OCI-LY7 (cell line): ENCODE results near the gene MAP3K2. TPM values are rescaled to one million over a fixed set of nuclear protein-coding genes. Genes with fewer than 3 reads are reported as not detected.

Source experiments
- BruUV-seq: library from RNA; stranded (reverse); fragments of 400-500 nt; replicated peaks from 2 replicates; lab custom pipeline; 2021; lab: Mats Ljungman, UMichigan
- CTCF ChIA-PET: fragments of 300-600 bp; sonication (Branson Sonifier 250); formaldehyde crosslinking; loops from one replicate; lab custom pipeline; 2022; ENCODE audit warnings: antibody characterized with exemption; ENCODE audit not compliant: unreplicated experiment; lab: Charles Lee
- POLR2A ChIA-PET: fragments of 300-600 bp; sonication (Branson Sonifier 250); formaldehyde crosslinking; loops from one replicate; lab custom pipeline; 2022; ENCODE audit warnings: antibody characterized with exemption; lab: Charles Lee
- DNase-seq: peaks from one replicate; pipeline ENCODE4 v3.0.0-alpha.2; 2015; ENCODE audit warnings: low spot score
- H2AFZ ChIP-seq: fragments of 200-600 bp; sonication (generic), shearing (Covaris generic); 2 replicates; pipeline ENCODE4 v1.6.1; 2014; ENCODE audit warnings: mild to moderate bottlenecking, antibody characterized with exemption, low read length, moderate library complexity
- H3K27ac ChIP-seq: fragments of 200-600 bp; sonication (generic); 2 replicates; pipeline ENCODE4 v1.5.1; 2014; ENCODE audit warnings: mixed run types, low read depth, mild to moderate bottlenecking, moderate library complexity, low read length, inconsistent platforms; ENCODE audit not compliant: poor library complexity, severe bottlenecking
- H3K36me3 ChIP-seq: fragments of 200-600 bp; sonication (generic); 2 replicates; pipeline ENCODE4 v1.6.1; 2014; ENCODE audit warnings: mild to moderate bottlenecking, antibody characterized with exemption, low read length, moderate library complexity, mixed read lengths; ENCODE audit not compliant: insufficient read depth
- H3K4me1 ChIP-seq: fragments of 200-600 bp; sonication (generic); 2 replicates; pipeline ENCODE4 v1.5.1; 2014; ENCODE audit warnings: mild to moderate bottlenecking, low read length; ENCODE audit not compliant: insufficient read depth, poor library complexity, severe bottlenecking
- H3K4me2 ChIP-seq: fragments of 200-600 bp; sonication (generic); 2 replicates; pipeline ENCODE4 v1.6.1; 2014; ENCODE audit warnings: mild to moderate bottlenecking, low read length
- H3K4me3 ChIP-seq: fragments of 200-600 bp; sonication (generic); 2 replicates; pipeline ENCODE4 v1.5.1; 2014; ENCODE audit warnings: mild to moderate bottlenecking, low read depth, low read length; ENCODE audit not compliant: poor library complexity, severe bottlenecking
- H3K79me2 ChIP-seq: fragments of 200-600 bp; sonication (generic); 2 replicates; pipeline ENCODE4 v1.6.1; 2016; ENCODE audit warnings: low read depth, mild to moderate bottlenecking, low read length, moderate library complexity, mixed read lengths; ENCODE audit not compliant: insufficient read depth
- H3K9me2 ChIP-seq: fragments of 200-600 bp; sonication (generic); 2 replicates; pipeline ENCODE4 v1.6.1; 2016; ENCODE audit warnings: mild to moderate bottlenecking, low read length, mixed read lengths; ENCODE audit not compliant: insufficient read depth
- H3K9me3 ChIP-seq: fragments of 200-600 bp; sonication (generic); 2 replicates; pipeline ENCODE4 v1.6.1; 2014; ENCODE audit warnings: mild to moderate bottlenecking, mixed run types, low read length, mixed read lengths
- H4K20me1 ChIP-seq: fragments of 200-600 bp; sonication (generic); 2 replicates; pipeline ENCODE4 v1.6.1; 2014; ENCODE audit warnings: mild to moderate bottlenecking, antibody characterized with exemption, low read length, moderate library complexity, mixed read lengths; ENCODE audit not compliant: insufficient read depth
- CTCF ChIP-seq: fragments of 200-600 bp; sonication (generic); conservative IDR thresholded peaks from 2 replicates; pipeline ENCODE4 v1.5.1; 2014; ENCODE audit warnings: mild to moderate bottlenecking, antibody characterized with exemption, low read length, moderate library complexity, mixed read lengths
- EZH2phosphoT487 ChIP-seq: fragments of 200-600 bp; sonication (generic); IDR thresholded peaks from 2 replicates; pipeline ENCODE4 v1.6.1; 2018; ENCODE audit warnings: low read depth, borderline replicate concordance, mild to moderate bottlenecking, mixed run types, antibody characterized with exemption, low read length, moderate library complexity, mixed read lengths
- intact Hi-C: fragments of 100-400 bp; cut with micrococcal nuclease; formaldehyde crosslinking; loops from one replicate; pipeline ENCODE4 v1.10.0; 2022; ENCODE audit not compliant: unreplicated experiment
- total RNA-seq, 2 experiments: library from RNA; depleted of rRNA in 1 of 2; stranded (reverse); fragments of >200 nt in 1 of 2; shearing (Covaris generic) in 1 of 2; gene quantifications; 2 replicates each; pipeline ENCODE4 v1.2.3, GENCODE V29; 2014 to 2022

The MAP3K2 gene
- total RNA-seq, 2 experiments from 2014 or later = 33.2 to 52.5 TPM

- CTCF ChIA-PET = no interaction called here
- TF ChIP-seq EZH2phosphoT487 = no peak
- TF ChIP-seq CTCF = no peak
- no TSS peak for BruUV-seq
- Histone ChIP-seq H3K4me2 (peak overlapping the region; percentile 55; the same call in 1 of the 2 replicates), H3K9me3 (peaks cover 12% of the 10 kb centered on the region; the same call in 1 of the 2 replicates), H4K20me1 (no peaks in the 10 kb centered on the region), H3K9me2 (no peaks in the 10 kb centered on the region), H3K36me3 (no peaks in the 10 kb centered on the region), H3K79me2 (no peaks in the 10 kb centered on the region), H3K4me1 (peaks cover 48% of the 10 kb centered on the region), H3K27ac (no peak overlapping the region), H2AFZ (peak overlapping the region; percentile 78; the same call in 1 of the 2 replicates), H3K4me3 (no peak overlapping the region)
- no peak for DNase-seq
- intact Hi-C loops = no loop called here
- POLR2A ChIA-PET = no interaction called here
Measured at GRCh38 chr2:127408807-127409099, 21.0 kb upstream of the MAP3K2 start.

- Histone ChIP-seq H3K4me1 (peaks cover 48% of the 10 kb centered on the region), H3K4me3 (peak overlapping the region; percentile 39), H3K4me2 (peak overlapping the region; percentile 55), H3K36me3 (no peaks in the 10 kb centered on the region), H3K9me3 (peaks cover 11% of the 10 kb centered on the region; the same call in 1 of the 2 replicates), H3K27ac (no peak overlapping the region), H3K9me2 (no peaks in the 10 kb centered on the region), H3K79me2 (no peaks in the 10 kb centered on the region), H2AFZ (peak overlapping the region; percentile 78), H4K20me1 (no peaks in the 10 kb centered on the region)
- TF ChIP-seq EZH2phosphoT487 = no peak
- no peak for TF ChIP-seq CTCF
- intact Hi-C loops = no loop called here
- no TSS peak for BruUV-seq
- POLR2A ChIA-PET = no interaction called here
- CTCF ChIA-PET = no interaction called here
- peak; percentile 49 for DNase-seq
Measured at GRCh38 chr2:127408004-127408806, 20.4 kb upstream of the MAP3K2 start.

- H3K36me3 ChIP-seq = no peaks in the 10 kb centered on the region
- peaks cover 50% of the 10 kb centered on the region for H3K4me1 ChIP-seq
- peak; percentile 22 for DNase-seq
- H3K9me3 ChIP-seq = peaks cover 5% of the 10 kb centered on the region; the same call in 1 of the 2 replicates
- H3K4me3 ChIP-seq = peak overlapping the region; percentile 39
- peak overlapping the region; percentile 78 for H2AFZ ChIP-seq
- H4K20me1 ChIP-seq = no peaks in the 10 kb centered on the region
- no peaks in the 10 kb centered on the region for H3K79me2 ChIP-seq
- H3K27ac ChIP-seq = no peak overlapping the region
- no TSS peak for BruUV-seq
- ChIA-PET POLR2A (interaction anchor here (0.6 kb wide), 1 partner anchor 803 kb away, joined by 3 read pairs; no protein-coding TSS in a partner anchor), CTCF (no interaction called here)
- intact Hi-C loops = no loop called here
- H3K4me2 ChIP-seq = peak overlapping the region; percentile 55
- TF ChIP-seq EZH2phosphoT487 (no peak), CTCF (no peak)
- H3K9me2 ChIP-seq = no peaks in the 10 kb centered on the region
Measured at GRCh38 chr2:127407661-127408003, 19.9 kb upstream of the MAP3K2 start.
